Ecto neural progenitor cell (in vitro differentiated cells): Measurements from ENCODE around the gene RNF207.
"Not testable (repeated sequence)": the region's sequence is repeated elsewhere in the genome, so short reads cannot be mapped to it uniquely, and the experiment has no call there.

ENCODE experiments used
- DNase-seq: peaks from one replicate; pipeline ENCODE4 v3.0.0-alpha.2; 2018; ENCODE audit warnings: low spot score

RNF207 gene

GRCh38 chr1:6200188-6200809, 5.6 kb upstream of the RNF207 start:
- DNase-seq = no peak

DNA sequence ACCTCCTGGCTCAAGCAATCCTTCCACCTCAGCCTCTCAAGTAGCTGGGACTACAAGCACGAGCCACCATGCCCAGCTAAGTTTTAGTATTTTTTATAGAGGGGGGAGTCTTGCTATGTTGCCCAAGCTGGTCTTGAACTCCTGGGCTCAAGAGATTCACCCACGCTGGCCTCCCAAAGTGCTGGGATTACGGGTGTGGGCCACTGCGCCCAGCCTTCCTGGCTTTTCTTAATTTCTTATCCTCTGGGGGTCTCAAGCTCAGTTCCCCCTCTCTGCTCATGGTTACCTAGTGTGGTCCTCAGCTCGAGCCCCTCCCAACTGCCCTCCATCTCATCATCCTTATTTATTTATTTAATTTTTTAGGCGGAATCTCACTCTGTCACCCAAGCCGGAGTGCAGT, 3.7 kb upstream of the RNF207 start:
- no peak for DNase-seq

DNA sequence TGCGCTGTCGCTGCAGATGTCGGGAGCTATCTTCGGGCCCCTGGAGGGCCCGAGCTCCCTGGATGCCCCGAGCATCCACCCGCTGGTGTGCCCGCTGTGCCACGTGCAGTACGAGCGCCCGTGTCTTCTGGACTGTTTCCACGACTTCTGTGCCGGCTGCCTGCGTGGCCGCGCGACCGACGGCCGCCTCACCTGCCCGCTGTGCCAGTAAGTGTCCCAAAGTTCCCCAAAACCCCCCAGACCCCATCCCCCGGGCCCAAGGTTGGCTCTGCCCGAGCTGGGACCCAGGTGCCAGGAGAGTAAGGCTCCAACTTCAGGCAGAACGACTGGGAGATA, 569 bp downstream of the RNF207 start:
- DNase-seq = no peak

- DNase-seq = no peak
Observed at GRCh38 chr1:6207075-6207885, 1.4 kb downstream of the RNF207 start.

DNA sequence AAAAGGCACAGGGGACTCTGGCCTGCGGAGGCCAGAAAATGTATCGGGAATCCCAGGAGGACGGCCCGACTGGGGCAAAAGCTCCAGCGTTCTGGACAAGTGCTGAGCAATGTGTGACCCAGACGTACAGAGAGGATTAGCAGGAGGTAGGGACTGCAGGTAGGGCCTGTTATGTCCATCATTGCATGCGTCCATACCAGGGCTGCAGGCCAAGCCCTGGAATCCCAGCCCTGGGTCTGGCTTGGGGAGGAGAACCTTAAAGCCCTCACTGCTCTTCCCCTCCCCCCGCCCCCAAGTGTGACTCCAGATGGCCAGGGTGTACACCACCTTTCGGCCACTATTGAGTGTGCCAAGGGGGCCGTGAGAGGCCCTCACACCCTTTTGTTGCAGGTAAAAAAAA, 2.0 kb downstream of the RNF207 start:
- DNase-seq = no peak

- peak; percentile 79 for DNase-seq
Observed at GRCh38 chr1:6208723-6209660, 3.1 kb downstream of the RNF207 start.

DNA sequence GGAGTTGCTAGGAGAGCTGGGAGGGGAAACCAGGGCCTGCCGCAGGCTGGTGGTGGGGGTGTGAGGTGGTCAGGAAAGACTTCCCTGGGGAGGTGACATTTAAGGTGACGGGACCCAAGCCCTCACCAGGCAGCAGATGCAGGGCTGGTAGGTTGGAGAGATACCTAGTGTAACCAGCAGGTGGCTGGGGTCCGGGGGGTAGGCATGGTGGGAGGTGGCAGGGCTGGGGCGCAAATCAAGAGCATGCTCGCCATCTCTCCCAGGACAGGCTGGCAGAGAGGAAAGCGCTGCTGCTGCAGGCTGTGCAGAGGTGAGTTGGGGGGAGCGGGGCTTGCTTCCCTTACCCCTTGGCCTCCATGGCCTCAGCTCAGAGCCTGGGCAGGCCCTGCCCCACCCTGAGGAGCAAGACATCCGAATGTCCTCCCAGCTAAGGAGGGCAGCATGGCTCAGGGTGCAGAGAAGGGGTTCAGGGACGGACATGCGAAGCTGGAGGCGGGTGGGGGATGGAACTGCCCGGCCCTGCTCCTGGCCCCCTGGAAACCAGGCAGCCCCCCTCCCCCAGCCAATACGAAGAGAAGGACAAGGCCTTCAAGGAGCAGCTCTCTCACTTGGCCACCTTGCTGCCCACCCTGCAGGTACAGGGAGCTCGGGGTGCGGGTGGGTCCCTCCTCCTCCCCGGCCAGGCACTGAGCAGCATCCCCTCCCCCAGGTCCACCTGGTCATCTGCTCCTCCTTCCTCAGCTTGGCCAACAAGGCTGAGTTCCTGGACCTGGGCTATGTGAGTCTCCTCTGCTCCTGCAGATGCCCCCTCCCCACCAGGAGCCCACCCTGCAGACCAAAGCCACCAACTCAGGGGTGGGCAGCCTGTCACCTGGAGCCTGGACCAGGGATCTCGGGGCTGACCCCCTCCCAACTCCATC, 4.0 kb downstream of the RNF207 start:
- DNase-seq = peak; percentile 61

DNA sequence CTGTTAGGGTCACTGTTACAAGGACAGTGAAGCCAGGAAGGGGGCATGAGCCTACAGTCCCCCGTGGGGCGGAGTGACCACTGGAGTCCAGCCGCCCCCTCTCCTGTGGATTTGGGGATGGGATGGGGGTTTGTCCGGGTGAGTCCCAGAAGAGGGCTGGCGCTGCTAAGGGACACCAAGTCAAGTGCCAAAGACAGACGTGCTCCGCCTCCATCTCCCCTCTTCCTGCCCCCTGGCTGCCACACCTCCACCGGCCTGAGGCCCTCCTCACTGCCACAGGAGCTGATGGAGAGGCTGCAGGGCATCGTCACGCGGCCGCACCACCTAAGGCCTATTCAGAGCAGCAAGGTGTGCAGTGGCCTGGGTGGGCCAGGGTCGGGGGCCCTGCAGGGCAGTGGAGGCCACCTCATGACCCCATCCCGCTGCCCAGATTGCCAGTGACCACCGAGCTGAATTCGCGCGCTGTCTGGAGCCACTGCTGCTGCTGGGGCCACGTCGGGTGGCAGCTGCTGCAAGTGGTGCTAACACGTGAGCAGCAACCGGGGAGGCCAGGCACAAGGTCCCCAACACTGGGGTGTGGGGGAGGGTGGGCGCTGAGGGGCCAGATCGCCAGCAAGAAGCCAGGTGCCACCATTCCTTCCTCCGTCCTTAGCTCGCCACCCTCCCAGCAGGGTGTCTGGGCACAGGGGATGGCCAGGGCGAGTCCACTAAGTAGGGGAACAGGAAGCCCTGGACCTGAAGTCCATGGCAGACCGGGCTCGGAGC, 4.9 kb downstream of the RNF207 start:
- no peak for DNase-seq

GRCh38 chr1:6211731-6212130, 5.8 kb downstream of the RNF207 start:
- no peak for DNase-seq

DNA sequence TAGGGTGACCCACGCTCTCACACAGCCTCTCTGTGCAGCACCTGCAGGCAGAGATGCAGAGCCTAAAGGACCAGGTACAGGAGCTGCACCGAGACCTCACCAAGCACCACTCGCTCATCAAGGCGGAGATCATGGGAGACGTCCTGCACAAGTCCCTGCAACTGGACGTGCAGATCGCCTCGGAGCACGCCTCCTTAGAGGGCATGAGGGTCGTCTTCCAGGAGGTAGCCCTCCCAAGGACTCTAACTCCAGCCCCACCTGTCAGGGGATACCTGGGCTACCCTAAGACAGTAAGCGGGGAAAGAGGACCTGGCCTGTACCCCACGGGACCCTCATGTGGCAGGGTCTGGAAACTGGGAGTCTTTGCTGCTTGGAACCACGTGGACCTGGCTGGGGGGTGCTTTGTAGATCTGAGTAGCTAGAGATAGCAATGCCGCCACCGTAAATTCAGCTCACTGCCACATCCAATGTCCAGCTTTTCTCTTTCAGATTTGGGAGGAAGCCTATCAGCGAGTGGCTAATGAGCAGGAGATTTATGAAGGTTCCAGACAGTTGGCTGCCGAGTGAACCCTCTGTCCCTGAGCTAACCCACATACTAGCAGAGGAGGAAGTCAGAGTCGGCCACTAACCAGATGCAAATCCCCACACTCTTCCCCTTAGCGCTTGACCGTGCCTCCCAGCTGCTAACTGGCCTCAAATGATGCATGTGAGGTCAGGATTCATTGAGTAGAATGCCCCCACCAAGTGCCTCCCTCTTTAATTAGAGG, 6.5 kb downstream of the RNF207 start:
- DNase-seq = no peak

- DNase-seq = no peak
Observed at GRCh38 chr1:6218375-6219164, 12.7 kb downstream of the RNF207 start.

DNA sequence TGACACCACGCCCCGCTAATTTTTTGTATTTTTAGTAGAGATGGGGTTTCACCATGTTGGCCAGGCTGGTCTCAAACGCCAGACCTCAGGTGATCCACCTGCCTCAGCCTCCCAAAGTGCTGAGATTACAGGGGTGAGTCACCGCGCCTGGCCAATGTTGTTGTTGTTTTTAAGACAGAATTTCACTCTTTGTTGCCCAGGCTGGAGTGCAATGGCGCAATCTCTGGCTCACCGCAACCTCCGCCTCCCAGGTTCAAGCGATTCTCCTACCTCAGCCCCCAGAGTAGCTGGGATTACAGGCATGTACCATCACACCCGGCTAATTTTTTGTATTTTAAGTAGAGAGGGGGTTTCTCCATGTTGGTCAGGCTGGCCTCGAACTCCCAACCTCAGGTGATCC, 13.7 kb downstream of the RNF207 start:
- not testable (repeated sequence) for DNase-seq

- DNase-seq = no peak
Observed at GRCh38 chr1:6220236-6220635, 14.3 kb downstream of the RNF207 start.

DNA sequence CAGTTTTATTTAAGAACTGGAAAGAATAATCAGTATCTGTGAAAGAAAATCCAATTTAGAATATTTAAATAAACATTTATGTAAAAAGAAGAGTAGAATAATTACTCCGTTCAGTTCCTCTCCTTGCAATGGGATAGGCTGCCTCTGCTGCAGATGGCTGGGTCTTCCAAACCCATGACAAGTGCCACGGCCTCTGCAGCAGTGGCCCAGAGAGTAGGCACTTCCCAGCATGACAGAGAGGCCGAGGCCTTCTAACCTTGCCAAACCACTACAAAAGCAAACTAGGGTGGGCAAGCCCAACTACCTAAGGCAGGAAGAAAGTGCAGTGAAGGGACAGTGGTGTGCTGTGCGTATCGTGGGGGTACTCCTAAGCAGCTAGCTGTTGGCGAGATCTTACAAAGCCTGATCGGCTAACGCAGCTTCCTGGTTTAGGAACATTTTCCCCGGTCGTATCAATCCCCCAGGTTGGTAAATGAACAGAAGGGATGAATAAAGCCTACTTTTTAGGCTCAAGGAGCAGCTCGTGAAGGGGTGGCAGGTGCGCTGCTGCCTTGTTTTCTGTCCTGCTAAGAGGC, 15.4 kb downstream of the RNF207 start:
- DNase-seq = no peak

GRCh38 chr1:6222636-6223035, 16.7 kb downstream of the RNF207 start:
- no peak for DNase-seq

GRCh38 chr1:6223617-6224016, 17.7 kb downstream of the RNF207 start:
- no peak for DNase-seq

DNA sequence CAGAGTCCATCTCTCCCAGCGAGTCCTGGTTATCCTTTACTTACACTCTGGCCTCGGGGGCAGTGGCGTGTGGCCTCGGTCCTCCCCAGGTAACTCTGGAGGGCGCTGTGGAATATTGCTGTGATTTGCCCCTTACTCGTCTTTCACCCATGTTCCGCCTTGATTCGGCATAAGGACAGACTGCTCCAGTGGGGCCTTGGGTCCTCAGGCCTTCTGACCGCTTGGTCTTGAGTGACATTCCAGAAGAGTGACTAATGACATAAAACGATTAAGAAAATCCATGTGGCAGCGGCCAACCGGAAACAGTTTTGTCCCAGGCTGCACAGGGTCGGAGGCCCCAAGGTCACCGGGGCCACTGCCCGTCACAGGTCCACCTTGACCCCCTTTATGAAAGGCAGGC, 18.8 kb downstream of the RNF207 start:
- DNase-seq = no peak

GRCh38 chr1:6225651-6226050, 19.7 kb downstream of the RNF207 start:
- DNase-seq = no peak

DNA sequence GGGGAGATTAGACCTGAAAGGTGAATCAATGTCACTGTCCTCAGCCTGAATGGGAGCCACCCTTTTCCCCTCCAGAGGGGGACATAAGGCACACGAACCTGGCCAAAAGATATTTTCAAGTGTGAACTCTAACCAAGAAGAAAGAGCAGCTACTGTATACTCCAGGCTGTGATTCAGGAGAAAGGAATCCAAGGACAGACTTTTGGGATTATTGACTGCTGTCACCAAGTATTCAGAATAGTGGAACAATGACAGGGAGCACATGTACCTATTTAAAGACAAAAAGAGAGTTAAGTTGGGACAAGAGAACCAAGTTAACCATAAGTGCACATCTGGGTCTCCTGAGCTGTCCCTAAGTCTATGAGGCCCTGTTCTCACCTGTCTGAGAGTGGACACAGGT, 27.5 kb downstream of the RNF207 start:
- DNase-seq = no peak
